ENCODE results near the gene IQGAP1. TPM values are rescaled to one million over a fixed set of nuclear protein-coding genes. Genes with fewer than 3 reads are reported as not detected.
"Not testable (repeated sequence)": the region's sequence is repeated elsewhere in the genome, so short reads cannot be mapped to it uniquely, and the experiment has no call there.

Gene IQGAP1
- total RNA-seq, 1 donor from 2014 or later, result 39.4 TPM

DNA sequence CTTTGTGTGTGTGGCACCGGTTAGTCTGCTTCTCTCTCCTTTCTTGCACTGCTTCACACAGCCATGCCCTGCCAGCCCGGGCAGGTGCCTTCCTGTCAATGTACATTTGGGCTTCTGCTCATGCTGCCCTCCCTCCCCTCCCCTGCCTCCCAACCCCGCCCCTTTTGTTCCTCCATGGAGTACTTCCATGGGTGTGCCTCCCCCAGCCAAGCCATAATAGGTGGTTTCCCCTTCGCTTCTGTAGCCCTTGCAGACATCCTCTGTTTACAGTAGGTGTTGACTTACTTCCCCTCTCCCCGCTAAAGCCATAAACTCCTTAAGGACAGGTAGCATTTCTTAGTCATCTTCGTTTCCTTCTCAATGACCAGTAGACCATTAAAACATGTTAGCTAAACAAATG, 109.9 kb downstream of the IQGAP1 start:
- ATAC-seq (ENCODE audit: poor library complexity), result peak; percentile 30
- no peak for DNase-seq
- intact Hi-C loops (cut with DNase I), result no loop called here

DNA sequence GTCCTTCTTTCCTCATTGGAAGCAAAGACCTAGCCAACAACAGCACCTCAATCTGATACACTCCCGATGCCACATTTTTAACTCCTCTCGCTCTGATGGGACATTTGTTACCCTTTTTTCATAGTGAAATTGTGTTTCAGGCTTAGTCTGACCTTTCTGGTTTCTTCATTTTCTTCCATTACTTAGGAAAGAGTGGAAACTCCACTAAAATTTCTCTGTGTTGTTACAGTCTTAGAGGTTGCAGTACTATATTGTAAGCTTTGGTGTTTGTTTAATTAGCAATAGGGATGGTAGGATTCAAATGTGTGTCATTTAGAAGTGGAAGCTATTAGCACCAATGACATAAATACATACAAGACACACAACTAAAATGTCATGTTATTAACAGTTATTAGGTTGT, 112.1 kb downstream of the IQGAP1 start:
- intact Hi-C loops (cut with DNase I), result no loop called here
- ATAC-seq (ENCODE audit: poor library complexity), result no peak
- no peak for DNase-seq

DNA sequence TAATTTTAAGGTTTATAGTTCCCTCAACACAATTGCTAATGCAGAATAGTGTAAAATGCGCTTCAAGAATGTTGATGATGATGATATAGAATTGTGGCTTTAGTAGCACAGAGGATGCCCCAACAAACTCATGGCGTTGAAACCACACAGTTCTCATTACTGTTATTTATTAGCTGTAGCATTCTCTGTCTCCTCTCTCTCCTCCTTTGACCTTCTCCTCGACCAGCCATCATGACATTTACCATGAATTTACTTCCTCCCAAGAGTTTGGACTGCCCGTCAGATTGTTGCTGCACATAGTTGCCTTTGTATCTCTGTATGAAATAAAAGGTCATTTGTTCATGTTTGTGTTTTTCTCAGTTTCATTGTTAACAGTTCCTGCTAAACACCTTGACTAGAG, 113.9 kb downstream of the IQGAP1 start:
- DNase-seq (no peak), ATAC-seq (ENCODE audit: poor library complexity) (no peak)

DNA sequence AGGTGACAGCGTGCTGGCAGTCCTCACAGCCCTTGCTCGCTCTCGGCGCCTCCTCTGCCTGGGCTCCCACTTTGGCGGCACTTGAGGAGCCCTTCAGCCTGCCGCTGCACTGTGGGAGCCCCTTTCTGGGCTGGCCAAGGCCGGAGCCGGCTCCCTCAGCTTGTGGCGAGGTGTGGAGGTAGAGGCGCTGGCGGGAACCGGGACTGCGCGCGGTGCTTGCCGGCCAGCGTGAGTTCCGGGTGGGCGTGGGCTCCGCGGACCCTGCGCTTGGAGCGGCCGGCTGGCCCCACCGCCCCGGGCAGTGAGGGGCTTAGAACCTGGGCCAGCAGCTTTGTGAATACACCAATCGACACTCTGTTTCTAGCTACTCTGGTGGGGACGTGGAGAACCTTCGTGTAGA, 122.7 kb downstream of the IQGAP1 start:
- ATAC-seq (ENCODE audit: poor library complexity); DNase-seq; intact Hi-C loops (cut with DNase I): not testable (repeated sequence)

More for the DNA sequence above, 113.9 kb downstream of the IQGAP1 start:
- intact Hi-C loops (cut with DNase I), result no loop called here

DNA sequence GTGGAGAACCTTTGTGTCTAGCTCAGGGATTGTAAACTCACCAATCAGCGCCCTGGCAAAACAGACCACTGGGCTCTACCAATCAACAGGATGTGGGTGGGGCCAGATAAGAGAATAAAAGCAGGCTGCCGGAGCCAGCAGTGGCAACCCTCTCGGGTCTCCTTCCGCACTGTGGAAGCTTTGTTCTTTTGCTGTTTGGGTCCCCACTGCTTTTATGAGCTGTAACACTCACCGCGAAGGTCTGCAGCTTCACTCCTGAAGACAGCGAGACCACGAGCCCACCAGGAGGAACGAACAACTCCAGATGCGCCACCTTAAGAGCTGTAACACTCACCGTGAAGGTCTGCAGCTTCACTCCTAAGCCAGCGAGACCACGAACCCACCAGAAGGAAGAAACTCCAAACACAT, 123.2 kb downstream of the IQGAP1 start:
- intact Hi-C loops (cut with DNase I); ATAC-seq (ENCODE audit: poor library complexity); DNase-seq: not testable (repeated sequence)

DNA sequence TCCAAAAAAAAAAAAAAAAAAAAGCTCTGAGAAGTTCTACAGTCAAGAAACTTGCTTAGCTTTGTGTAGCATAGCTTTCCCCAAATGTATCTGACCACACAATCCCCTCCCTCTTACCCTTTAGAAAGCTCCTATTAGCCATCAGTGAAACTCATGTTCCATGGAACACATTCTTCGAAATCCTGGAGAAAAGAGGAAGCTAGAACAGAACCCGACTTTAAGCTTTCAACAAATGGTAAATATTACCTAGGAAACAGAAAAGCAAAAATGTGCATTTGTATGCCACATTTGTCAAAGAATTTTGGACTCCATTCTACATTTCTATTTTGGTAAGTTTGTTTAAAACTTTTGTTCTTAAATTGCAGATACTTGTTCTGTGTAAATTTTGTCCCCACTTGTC, 124.2 kb downstream of the IQGAP1 start:
- ATAC-seq (ENCODE audit: poor library complexity) (no peak), DNase-seq (no peak)
- intact Hi-C loops (cut with DNase I), result no loop called here

DNA sequence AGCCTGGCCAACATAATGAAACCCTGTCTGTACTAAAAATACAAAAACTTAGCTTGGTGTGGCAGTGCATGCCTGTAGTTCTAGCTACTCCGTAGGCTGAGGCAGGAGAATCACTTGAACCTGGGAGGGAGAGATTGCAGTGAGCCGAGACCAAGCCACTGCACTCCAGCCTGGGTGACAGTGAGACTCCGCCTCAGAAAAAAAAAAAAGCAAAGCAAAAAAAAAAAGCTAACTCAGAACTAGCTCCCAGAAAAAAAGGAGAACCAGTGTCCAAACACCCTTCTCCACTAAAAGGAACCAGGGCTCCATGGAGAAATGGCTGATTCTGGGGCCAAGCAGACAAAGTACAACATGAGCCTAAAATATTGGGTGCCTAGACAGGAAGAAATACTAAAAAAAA, 124.9 kb downstream of the IQGAP1 start:
- intact Hi-C loops (cut with DNase I), result no loop called here
- DNase-seq (no peak), ATAC-seq (ENCODE audit: poor library complexity) (peak; percentile 59)

DNA sequence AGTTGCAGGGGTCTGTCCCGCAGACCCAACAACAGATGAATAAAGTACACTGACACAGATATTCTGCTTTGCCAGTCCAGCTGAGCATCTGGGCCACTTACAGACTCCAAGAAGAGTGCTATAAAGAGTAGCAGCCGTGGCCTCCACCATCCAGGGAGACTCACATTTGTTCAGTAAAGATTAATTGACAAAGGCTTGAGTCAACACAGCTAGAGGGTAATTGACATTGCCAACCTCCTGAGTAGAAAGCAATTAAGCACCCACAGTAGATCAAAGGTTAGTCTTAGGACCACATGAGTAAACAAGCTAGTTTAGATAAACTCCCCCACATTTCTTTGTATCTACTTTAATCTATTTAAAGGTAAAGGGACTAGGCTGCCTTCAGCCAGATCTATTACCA, 125.4 kb downstream of the IQGAP1 start:
- ATAC-seq (ENCODE audit: poor library complexity), result no peak
- intact Hi-C loops (cut with DNase I), result no loop called here
- no peak for DNase-seq

DNA sequence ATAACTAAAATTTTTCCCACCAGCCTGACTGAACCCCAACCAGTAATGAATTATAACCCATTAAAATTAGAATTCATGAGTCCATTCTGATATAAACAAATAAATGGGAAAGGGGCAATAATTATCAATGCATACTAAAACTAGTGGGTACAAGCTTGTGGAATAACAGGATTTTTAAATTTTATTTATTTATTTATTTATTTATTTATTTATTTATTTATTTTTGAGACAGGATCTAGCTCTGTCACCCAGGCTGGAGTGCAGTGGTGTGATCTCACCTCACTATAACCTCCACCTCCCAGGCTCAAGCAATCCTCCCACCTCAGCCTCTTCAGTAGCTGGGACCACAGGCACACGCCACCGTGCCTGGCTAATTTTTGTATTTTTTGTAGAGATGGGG, 125.9 kb downstream of the IQGAP1 start:
- ATAC-seq (ENCODE audit: poor library complexity); DNase-seq; intact Hi-C loops (cut with DNase I): not testable (repeated sequence)

DNA sequence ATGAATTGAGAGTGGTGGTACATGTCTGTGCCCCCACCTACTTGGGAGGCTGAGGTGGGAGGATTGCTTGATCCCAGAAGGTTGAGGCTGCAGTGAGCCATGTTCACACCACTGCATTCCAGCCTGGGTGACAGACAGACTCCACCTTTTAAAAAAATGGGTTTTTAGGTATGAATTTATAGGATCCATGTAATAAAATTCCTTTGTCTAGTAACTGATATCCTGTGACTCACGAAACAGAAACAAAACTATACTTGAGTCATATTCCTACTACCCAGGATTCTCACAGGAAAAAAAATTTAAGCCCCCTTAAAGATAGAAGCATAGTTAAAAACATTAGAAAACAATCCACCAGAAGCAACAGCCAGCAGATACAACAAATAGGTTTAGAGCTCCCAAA, 131.6 kb downstream of the IQGAP1 start:
- no peak for DNase-seq
- no peak for ATAC-seq (ENCODE audit: poor library complexity)
- intact Hi-C loops (cut with DNase I), result no loop called here

DNA sequence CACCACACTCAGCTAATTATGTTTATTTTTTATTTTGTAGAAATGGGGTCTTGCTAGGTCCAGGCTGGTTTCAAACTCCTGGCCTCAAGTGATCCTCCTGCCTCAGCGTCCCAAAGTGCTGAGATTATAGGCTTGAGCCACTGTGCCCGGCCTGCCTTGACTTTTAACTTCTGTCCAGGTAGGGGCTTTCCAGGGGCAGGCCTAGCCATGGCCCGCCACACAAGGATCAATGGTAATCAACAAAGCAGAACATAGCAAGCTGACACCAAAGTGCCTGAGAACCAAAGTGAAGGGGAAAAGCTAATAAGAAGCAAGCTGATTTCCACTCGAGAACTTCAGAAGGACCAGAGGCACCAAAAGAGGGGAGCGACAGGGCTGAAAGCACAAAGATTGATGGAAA, 132.3 kb downstream of the IQGAP1 start:
- DNase-seq (no peak), ATAC-seq (ENCODE audit: poor library complexity) (no peak)
- intact Hi-C loops (cut with DNase I), result no loop called here

DNA sequence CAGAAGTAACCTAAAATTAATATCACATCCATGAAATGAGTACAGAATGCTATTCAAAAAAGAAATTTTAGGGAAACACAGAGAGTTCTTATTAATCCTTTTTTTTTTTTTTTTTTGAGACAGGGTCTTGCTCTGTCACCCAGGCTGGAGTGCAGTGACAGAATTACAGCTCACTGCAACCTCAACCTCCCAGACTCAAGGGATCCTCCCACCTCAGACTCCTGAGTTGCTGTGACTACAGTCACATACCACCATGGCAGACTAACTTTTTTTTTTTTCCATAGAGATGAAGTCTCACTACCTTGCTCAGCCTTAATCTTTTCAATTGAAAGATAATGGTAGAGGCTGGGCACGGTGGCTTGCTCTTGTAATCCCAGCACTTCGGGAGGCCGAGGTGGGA, 135.3 kb downstream of the IQGAP1 start:
- intact Hi-C loops (cut with DNase I), result no loop called here

DNA sequence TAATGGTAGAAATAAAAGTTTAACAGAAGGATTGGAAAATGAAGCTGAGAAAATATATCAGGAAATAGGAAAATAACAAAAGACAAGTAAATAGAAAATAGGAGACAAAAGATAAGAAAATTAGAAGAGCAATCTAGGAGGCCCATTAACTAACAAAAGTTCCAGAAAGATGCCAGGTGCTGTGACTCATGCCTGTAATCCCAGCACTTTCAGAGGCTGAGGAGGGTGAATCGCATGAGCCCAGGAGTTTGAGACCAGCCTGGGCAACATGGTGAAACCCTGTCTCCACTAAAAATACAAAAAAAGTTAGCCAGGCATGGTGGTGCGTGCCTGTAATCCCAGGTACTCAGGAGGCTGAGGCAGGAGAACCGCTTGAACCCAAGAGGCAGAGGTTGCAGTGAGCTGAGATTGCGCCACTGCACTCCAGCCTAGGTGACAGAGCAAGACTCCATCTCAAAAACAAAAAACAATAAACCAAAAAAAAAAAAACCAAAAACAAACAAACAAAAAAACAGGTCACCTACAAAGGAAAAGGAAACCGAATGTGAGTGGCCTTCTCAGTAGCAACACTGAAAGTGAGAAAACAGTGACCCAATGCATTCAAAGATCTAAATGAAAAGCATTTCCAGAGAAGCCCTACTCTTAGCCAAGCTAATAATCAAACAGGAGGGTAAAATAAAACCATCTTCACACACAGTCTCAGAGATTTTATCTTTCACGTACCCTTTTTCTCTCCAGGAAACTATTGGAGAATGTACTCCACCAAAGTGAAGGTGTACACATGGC, 136.2 kb downstream of the IQGAP1 start:
- intact Hi-C loops (cut with DNase I); ATAC-seq (ENCODE audit: poor library complexity); DNase-seq: not testable (repeated sequence)

More for the DNA sequence above, 135.3 kb downstream of the IQGAP1 start:
- DNase-seq, result no peak
- ATAC-seq (ENCODE audit: poor library complexity), result no peak

DNA sequence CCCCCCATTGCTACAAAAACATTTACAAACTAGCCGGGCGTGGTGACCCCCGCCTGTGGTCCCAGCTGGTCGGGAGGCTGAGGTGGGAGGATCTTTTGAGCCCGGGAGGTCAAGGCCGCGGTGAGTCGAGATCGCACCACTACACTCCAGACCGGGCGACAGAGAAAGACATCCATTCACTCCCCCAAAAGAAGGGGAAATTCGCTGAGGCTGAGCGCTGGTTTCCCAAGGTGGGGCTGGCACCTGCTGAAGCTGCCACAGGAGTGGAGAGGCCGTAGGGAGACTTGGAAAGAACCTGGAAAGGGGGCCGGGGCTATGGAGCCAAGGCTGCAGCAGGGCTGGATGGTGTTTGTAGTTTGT, 140.9 kb downstream of the IQGAP1 start:
- ATAC-seq (ENCODE audit: poor library complexity), result no peak
- intact Hi-C loops (cut with DNase I), result no loop called here
- DNase-seq, result no peak

DNA sequence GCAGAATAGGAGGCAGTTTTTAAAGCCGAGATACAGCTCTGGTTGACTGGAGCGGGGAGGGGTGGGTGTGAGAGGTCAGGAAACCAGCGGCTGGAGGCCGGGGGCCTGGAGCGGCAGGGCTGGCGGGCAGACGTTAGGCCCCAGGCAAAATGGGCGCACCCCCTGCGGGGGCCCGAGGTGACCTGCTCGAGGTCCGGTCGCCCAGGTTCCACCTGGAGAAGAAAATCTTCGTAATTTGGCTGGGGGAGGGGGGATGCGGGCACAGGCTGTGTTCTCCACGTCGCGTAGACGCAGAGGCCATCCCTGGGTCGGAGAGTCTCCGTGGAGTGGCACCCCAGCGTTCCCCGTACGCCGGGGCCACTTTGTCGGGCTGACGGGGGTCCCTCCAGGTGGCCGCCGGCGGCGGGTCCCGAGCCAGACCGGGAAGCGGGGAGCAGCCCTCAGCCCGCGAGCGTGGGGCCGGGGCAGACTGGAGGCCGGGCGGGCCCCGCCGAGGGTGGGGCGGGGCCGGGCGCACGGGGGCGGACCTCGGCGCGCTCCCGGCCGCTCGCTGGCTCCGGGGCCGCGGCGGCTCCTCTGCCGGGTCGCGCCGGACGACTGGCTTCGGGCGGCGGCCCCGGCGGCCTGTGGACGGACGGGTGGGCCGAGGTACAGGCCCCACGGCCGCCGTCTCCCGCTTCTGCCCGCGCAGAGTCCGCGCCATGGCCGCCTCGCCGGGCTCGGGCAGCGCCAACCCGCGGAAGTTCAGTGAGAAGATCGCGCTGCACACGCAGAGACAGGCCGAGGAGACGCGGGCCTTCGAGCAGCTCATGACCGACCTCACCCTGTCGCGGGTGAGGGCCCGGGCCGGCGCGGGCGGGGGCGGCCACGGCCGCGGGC, 141.6 kb downstream of the IQGAP1 start, which contains the start of gene CRTC3:
TSS of gene CRTC3 (plus strand) at position 553 of the 879 bp plus-strand sequence. CDS start at position 702, 149 bp downstream.
- intact Hi-C loops (cut with DNase I), result loop anchor here (10.0 kb wide), 1 partner anchor 65 kb away; no protein-coding TSS in a partner anchor
- DNase-seq, result peak; percentile 74
- peak; percentile 92 for ATAC-seq (ENCODE audit: poor library complexity)

DNA sequence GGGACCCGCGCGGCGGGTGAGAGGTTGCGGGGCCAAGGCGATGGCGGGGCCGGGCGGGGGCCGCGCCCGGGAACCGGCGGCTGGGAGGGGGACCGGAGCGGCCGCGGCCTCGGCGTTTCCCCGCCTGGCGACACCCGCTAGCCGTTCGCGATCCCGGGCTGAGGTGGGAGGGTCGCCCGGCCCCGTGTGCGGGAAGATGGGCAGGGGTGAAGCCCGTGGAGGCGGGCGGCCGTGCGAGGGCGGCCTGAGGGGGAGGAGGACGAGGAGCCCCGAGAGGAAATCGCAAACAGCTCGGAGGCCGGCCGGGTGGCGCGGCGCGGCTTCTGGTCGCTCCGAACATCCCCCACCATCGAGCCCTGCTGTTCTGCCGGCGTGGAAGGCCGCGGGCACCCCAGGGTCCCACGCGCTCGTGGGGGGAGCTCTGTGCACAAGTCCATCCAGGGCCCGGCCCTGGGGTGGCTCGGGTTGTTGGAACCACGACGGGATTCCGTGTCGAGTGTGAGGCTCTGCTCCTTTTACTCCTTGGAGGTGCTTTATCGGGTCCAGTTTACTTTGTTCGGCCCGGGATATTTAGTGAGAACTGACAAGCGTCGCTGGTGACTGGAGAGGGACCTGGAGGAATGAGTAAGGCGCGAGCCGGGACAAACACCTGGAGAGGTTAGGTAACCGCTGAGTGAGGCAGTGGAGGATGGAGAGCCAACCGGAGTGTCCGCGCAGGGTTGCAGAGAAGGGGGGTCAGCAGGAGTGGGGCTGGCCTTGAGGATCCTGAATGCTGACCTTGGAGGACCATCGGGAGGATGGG, 142.4 kb downstream of the IQGAP1 start:
- intact Hi-C loops (cut with DNase I), result loop anchor here (10.0 kb wide), 1 partner anchor 64 kb away; no protein-coding TSS in a partner anchor
- DNase-seq, result peak; percentile 66
- peak; percentile 54 for ATAC-seq (ENCODE audit: poor library complexity)

DNA sequence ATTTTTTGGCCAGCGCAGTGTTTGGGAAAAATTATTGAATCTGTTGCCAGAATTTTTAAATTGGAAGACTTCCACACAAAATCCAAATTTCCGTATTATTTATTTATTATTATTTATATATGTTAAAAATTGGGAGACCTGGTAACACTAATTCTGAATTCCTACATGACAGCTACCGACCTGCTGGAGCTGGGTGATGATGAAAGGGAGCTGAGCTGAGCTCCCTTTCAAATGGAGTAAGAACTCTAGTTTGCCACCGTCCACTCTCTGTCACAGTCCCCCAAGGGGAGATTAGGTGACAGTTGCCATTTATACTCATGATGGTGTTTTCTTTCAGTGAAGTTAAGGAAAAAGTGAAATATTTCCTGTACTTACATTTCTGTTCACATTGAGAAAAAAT, 143.1 kb downstream of the IQGAP1 start:
- no peak for DNase-seq
- ATAC-seq (ENCODE audit: poor library complexity), result no peak
- intact Hi-C loops (cut with DNase I), result loop anchor here (10.0 kb wide), 1 partner anchor 64 kb away; no protein-coding TSS in a partner anchor

DNA sequence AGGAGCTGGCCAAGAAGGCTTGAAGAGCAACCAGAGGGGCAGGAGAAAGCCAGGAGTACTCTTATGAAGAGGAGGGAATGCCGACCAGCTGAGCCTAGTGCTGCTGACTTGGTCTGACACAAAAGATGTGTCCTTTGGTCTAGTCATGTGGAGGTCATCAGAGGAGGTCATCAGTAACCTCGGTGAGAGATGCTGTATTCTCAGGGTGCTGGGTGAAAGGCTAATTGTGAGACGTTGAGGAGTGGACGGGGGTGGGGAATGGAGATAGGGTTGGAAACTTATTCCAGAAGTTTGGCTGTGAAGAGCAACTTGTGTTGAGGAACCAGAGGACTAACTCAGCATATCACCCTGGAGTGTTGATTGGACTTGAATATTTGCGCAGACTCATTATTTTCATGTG, 147.2 kb downstream of the IQGAP1 start:
- no peak for ATAC-seq (ENCODE audit: poor library complexity)
- intact Hi-C loops (cut with DNase I), result loop anchor here (10.0 kb wide), 1 partner anchor 60 kb away; no protein-coding TSS in a partner anchor
- DNase-seq, result no peak

DNA sequence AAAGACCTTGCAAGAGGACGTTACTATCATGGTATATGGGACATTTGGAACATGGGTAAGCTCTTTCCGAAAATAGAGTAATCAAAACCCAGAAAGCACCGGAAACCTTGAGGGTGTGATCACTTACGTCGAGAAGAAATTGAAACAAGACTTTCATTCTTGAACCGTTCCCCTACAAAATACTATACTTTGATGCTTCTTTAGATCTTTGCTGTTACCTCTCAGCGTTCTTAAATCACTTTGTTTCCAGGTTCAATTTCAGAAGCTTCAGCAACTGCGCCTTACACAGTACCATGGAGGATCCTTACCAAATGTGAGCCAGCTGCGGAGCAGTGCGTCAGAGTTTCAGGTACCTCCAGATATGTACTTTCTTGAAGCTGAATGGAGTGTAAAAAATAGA, 151.7 kb downstream of the IQGAP1 start:
- DNase-seq, result no peak
- no peak for ATAC-seq (ENCODE audit: poor library complexity)
- intact Hi-C loops (cut with DNase I), result loop anchor here (10.0 kb wide), 1 partner anchor 55 kb away; no protein-coding TSS in a partner anchor

Data from Right ventricle myocardium superior (tissue), 1 donor.